ENCODE measurements around the gene MED12L.
A peak's percentile ranks its signal among the peaks of the same experiment; 100 is the strongest.

The MED12L gene

GRCh38 chr3:151305060-151305774 lies 219.8 kb downstream of the MED12L start:
- DNase-seq, result no peak

GRCh38 chr3:151305775-151306151 lies 220.3 kb downstream of the MED12L start:
- no peak for DNase-seq

- DNase-seq, result no peak
These were observed 220.8 kb downstream of the MED12L start for GRCh38 chr3:151306168-151306810.

GRCh38 chr3:151307131-151307530 lies 221.7 kb downstream of the MED12L start:
- no peak for DNase-seq

DNA sequence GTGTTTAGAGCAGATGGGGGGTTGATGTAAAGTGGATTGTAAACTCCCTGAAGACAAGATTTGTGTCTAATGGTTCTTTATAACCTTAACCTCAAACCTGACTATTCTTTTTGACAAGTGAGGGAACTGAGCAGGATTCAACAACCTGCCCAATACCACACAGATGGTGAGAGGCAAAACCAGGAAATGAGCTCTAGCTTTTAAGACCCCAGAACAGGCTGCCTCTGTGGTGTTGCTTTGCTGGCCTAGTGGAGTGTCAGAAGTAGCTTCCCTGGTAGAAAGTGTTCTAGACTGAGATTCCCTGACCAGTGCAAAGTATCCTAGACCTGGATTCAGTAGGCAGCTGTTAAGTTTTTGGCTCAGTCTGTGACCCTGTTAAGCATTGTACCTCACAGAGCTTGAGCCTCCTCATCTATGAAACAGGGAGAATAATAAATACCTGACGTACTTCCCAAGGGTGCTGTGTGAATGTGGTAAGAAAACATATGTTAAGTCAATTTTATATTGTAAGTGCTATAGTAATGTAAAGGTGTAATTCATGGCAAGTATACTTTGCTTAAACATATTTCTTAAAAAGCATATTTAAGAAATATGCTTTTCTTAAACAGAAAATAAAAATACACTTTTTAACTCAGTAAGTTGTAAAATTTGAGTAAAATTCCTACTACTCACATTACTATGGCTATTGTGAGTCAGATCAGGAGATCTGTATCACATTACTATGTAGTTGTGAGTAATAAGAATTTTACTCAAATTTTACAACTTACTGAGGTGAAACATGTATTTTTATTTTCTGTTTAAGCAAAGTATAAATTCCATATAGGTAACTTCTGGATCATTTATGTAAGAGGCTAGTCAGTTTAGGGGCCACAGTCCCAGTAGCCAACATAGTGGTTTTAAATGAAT lies 222.4 kb downstream of the MED12L start:
- no peak for DNase-seq

DNA sequence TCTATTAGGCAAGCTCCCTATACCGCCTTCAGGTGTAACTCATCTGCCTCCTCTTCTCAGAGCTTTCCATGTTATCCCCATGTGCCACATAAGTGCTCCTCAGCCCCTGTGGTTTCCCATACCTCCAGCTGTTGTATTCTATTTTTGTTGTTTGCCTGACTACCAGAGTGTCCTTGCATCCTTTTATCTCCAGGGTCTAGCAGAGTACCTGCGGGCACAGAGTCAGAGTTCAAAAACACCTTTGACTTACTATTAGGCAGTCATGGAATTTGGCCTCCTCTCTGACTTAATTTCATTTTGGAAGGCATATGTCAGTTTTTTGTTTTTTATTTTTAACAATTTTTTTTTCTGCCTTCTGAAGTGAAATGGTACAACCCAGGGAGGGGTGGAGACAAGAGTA lies 224.1 kb downstream of the MED12L start:
- no peak for DNase-seq

GRCh38 chr3:151312972-151313371 lies 227.5 kb downstream of the MED12L start:
- DNase-seq, result no peak

- no peak for DNase-seq
These were observed 228.7 kb downstream of the MED12L start for GRCh38 chr3:151314137-151314536.

DNA sequence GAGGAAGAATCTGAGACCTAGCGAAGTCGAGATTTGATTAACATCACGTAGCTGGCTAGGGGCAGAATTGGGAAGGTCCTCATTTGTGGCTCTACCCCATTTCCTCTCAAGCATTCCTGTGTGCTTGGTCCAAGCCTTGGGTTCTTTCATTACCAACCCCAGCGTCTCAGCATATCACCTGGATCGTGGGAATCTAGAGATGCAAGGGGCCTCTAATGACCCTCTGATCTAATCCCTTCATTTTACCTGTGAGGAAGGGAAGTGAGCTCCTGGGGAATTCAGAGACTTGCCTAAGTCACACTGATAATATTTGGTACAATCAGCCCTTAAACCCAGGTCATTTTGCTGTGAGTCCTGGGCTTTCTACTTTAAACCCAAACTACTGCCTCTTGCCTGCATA lies 229.1 kb downstream of the MED12L start:
- DNase-seq, result no peak

DNA sequence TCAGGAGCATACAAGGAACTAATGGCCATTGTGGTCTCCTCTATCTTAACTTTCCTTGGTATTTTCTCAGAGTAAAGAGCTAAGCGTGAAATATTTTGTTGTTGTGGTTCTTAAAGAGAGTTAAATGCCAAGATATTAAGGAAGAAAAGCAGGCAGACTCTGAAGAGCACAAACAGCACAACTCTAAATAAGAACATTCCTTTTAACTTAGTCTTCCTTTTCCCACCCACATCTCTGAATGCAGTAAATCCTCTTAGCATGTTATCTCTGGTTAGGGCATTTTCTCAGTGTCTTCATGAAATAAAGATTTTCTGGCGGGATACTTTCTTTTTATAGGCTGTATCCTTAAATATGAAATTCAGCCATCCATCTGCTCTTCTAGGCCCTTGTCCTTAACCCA lies 229.7 kb downstream of the MED12L start:
- DNase-seq, result no peak

DNA sequence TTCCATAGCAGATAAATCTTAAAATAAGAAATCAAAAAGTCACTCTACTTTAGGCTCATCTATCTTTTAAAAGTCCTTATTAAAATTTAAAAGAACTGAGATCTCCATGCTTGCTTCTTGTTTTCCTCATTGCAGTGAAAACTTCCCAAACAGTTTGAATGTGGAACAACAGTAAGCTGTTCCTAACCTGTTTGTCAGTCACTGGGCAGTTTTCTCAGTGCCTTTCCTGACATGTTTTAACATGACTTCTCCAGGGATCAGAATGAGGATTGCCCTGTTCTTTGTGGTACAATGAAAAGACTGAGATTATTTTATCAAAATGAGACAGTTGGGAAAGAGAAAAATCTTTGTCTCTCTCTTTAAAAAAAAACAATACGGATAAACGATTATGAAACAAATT lies 230.4 kb downstream of the MED12L start:
- DNase-seq, result no peak

DNA sequence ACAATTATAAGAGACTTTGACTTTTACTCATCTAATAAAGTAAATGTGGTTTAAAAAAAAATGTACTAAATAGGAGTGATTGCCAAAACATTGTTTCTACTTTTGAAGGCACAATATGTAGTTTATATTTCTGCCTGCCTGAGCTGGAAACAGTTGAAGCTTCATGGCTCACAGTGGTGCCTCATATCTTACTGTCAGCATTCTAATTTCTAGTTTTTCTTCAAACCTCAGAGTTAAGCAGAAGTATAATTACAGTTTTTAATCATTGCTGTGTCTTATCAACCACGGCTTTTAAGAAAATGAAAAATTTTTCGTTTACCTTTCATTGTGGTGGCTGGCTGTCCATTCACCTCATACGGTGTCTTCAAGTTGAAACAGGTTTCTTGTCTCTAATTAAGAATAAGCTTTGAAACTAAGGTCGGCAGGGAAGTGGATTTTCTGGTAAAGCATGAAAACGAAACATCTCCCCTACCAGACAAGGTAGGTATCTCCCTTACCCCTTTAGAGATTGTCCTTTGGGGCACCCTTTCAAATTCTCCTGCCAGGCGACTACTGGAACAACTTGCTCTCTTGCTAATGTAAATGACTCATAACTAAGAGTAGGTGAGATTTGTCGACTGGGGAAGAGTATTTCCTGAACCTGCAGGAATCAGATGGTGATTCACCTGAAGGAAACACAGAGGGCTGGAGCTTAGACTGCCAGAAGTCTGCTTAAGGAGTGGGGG lies 231.0 kb downstream of the MED12L start, which contains the start of gene GPR87:
Gene GPR87 (minus strand): TSS at position 554 of the 725 bp plus-strand sequence. CDS start 16,720 bp downstream, outside the sequence.
- DNase-seq, result no peak

- DNase-seq, result no peak
These were observed 232.8 kb downstream of the MED12L start for GRCh38 chr3:151318313-151318712.

- no peak for DNase-seq
These were observed 233.5 kb downstream of the MED12L start for GRCh38 chr3:151318991-151319390.

DNA sequence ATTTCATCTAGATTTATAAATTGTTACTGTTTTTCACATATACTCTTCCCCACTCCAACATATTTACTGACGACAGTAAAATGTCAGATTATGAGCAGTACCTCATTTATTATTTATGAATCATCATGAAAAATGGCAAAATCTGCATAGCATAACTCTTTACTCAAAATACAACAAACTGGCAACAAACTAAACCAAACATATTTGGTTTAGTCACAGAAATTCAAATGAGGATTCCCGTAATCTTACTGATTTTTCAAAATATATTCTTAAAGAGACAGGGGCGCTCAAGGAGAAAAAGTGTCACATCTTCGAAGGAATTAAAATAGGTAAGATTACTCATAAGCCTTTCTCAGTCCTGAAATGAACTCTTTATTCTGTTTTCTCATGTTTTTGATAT lies 234.2 kb downstream of the MED12L start:
- DNase-seq, result no peak

GRCh38 chr3:151320131-151320530 lies 234.7 kb downstream of the MED12L start:
- DNase-seq, result no peak

- DNase-seq, result no peak
These were observed 236.1 kb downstream of the MED12L start for GRCh38 chr3:151321526-151321925.

GRCh38 chr3:151322511-151322910 lies 237.0 kb downstream of the MED12L start:
- no peak for DNase-seq

DNA sequence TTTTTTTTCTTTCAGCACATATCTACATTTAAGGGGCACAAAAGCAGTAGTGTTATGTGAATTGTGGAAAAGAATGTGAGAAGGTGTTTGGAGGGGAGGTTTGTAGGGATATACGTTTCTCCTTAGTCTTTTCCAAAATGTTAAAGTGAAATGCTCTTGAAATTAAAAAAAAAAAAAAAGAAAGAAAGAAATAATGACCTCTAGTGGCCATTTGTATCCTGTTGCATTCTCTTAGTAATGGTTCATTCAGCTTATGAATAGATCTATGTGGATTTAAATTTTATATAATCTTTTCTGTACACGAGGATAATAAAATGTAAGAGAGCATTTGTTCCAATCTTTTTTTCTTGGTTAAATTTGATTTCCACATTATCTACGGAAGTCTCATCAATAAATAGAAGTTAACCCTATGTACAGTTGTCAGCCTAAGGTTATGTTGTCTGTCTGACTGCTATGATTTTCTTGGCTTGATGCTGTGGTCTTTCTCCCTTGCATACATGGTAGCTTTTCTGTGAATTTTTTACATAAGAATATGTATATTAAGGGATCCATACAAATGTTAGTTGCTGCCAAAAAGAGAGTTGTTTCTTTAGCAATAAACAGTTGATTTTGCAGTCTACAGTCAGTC lies 242.2 kb downstream of the MED12L start:
- DNase-seq, result peak; percentile 6

DNA sequence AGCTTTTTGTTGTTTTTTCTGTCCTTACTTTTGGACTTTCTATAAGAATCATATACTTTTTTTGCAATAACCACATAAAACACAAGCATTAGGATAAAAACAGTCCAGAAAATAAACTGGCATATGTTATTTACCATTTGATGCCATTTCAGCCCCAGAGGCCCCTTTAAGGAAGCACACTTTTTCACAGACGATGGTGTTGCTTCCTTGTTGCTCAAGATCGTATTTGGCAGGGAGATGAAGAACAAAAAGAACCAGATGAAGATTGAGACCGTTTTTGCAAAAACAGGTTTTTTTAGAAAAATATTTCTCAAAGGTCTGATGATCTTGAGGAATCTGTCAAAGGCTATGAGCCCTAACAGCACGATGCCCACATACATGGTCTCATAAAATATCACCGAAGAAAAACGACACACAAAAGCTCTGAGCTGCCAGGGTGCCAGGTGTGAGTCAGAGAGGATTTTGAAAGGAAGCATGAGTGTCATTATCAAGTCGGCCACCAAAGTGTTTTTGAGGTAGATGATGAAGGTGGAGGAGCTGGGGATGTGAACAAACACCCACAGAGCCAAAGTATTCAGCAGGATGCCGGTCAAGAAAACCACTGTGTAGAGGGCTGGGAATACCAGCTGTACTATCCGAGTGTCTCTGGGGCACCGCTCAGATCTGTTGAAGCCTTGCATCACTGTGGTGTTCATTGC lies 243.0 kb downstream of the MED12L start:
- no peak for DNase-seq

- DNase-seq, result no peak
These were observed 243.9 kb downstream of the MED12L start, which contains the start of gene P2RY13 for GRCh38 chr3:151329363-151329762. P2RY13 (minus strand) TSS chr3:151329549; CDS start chr3:151329528, 21 bp downstream.

DNA sequence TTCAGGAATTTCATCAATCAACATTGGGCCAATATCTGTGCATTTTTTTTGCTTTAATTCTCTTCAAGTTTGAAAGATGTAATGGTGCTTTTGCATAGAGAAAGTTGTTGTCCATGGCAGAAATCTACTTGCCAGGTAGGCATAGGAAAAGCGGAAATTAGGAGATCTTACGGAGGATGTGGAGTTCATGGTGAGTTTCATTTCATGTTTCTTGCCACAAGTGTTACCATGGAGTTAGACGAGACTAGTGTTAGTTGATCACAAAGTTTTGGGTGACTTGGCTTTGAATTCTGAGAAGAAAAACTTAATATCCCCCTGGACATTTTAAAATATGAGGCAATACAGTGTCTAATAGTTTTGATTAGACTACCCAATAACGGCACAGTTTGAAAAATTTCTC lies 244.9 kb downstream of the MED12L start:
- DNase-seq, result no peak

All from NCI-H2171 (cell line).